Neural progenitor cell (in vitro differentiated cells): ENCODE data around the gene ATP5F1E.

Experiments
- EZH2 ChIP-seq: fragments of 200-600 bp; sonication (generic); IDR thresholded peaks from 2 replicates; pipeline ENCODE4 v1.6.1; 2017; ENCODE audit warnings: antibody characterized with exemption, mild to moderate bottlenecking, moderate library complexity
- EZH2phosphoT487 ChIP-seq: fragments of 200-600 bp; sonication (generic); IDR thresholded peaks from 2 replicates; pipeline ENCODE4 v1.6.1; 2017; ENCODE audit warnings: antibody characterized with exemption
- TF ChIP-seq, protein P1 (sequence below): fragments of 200-600 bp; sonication (generic); IDR thresholded peaks from 2 replicates; pipeline ENCODE4 v1.5.1; 2017; ENCODE audit warnings: antibody characterized with exemption, mild to moderate bottlenecking

DNA sequence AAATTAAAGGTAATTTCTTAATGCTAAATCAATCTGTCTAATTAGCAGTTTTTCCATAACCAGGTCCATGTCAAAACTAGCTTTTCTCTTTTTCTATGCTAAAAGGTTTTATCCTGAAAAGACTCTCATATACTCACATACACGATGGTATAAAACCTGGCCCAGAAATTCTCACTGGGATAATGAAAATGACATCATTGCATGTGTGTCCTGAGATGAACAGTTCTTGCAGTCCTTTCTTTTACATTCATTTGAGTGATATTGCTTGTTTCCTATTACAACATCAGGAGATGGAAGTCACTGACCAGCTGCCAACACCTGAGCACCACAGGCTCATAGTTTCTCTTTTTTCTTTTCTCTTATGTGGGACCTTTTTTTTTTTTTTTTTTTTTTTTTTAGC is 18.3 kb upstream of the ATP5F1E start:
- TF ChIP-seq, protein P1, sequence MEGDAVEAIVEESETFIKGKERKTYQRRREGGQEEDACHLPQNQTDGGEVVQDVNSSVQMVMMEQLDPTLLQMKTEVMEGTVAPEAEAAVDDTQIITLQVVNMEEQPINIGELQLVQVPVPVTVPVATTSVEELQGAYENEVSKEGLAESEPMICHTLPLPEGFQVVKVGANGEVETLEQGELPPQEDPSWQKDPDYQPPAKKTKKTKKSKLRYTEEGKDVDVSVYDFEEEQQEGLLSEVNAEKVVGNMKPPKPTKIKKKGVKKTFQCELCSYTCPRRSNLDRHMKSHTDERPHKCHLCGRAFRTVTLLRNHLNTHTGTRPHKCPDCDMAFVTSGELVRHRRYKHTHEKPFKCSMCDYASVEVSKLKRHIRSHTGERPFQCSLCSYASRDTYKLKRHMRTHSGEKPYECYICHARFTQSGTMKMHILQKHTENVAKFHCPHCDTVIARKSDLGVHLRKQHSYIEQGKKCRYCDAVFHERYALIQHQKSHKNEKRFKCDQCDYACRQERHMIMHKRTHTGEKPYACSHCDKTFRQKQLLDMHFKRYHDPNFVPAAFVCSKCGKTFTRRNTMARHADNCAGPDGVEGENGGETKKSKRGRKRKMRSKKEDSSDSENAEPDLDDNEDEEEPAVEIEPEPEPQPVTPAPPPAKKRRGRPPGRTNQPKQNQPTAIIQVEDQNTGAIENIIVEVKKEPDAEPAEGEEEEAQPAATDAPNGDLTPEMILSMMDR, result no peak
- TF ChIP-seq EZH2, result no peak
- TF ChIP-seq EZH2phosphoT487, result no peak
